IMR-90 (cell line): ENCODE measurements around the gene CWH43. TPM values are rescaled to one million over a fixed set of nuclear protein-coding genes. Genes with fewer than 3 reads are reported as not detected.

ENCODE experiments used
- ATAC-seq: fragments of 200-7000 bp; cut with Tn5 transposase; 2 replicates; pipeline ENCODE4 v1.9.1; 2020; ENCODE audit warnings: low read depth, mild to moderate bottlenecking, moderate library complexity
- BruUV-seq: library from RNA; stranded (reverse); fragments of 400-500 nt; replicated peaks from 2 replicates; lab custom pipeline; 2021; lab: Mats Ljungman, UMichigan
- CTCF ChIA-PET: fragments of 300-600 bp; formaldehyde crosslinking; extraction: SDS; loops from one replicate; lab custom pipeline; 2021; ENCODE audit warnings: antibody characterized with exemption; lab: Yijun Ruan, JAX
- POLR2A ChIA-PET: fragments of 300-600 bp; sonication (Branson Sonifier 250); formaldehyde crosslinking; loops from one replicate; lab custom pipeline; 2022; ENCODE audit warnings: antibody characterized with exemption; ENCODE audit not compliant: unreplicated experiment; lab: Charles Lee
- DNase-seq: peaks from one replicate; pipeline ENCODE4 v3.0.0; 2013
- H2AFZ ChIP-seq: replicated peaks from 2 replicates; pipeline ENCODE3; 2013; ENCODE audit warnings: low read length, mild to moderate bottlenecking; ENCODE audit not compliant: poor library complexity
- H2AK5ac ChIP-seq: 2 replicates; pipeline ENCODE4 v1.6.1; 2013; ENCODE audit warnings: low read depth, low read length, inconsistent platforms
- H2AK9ac ChIP-seq: replicated peaks from 2 replicates; pipeline ENCODE3; 2013; ENCODE audit warnings: mild to moderate bottlenecking, low read depth, low read length, moderate library complexity; ENCODE audit not compliant: poor library complexity
- H2BK120ac ChIP-seq: 2 replicates; pipeline ENCODE4 v1.6.1; 2013; ENCODE audit warnings: low read depth, low read length, inconsistent platforms
- H2BK15ac ChIP-seq: 3 replicates; pipeline ENCODE4 v1.6.1; 2013; ENCODE audit warnings: low read depth, low read length, inconsistent platforms
- H2BK20ac ChIP-seq: 2 replicates; pipeline ENCODE4 v1.6.1; 2013; ENCODE audit warnings: low read depth, mild to moderate bottlenecking, inconsistent platforms, low read length, moderate library complexity
- H2BK5ac ChIP-seq: 2 replicates; pipeline ENCODE4 v1.6.1; 2013; ENCODE audit warnings: mild to moderate bottlenecking, low read depth, low read length, inconsistent platforms; ENCODE audit not compliant: poor library complexity, severe bottlenecking
- H3K14ac ChIP-seq: replicated peaks from 2 replicates; pipeline ENCODE4 v1.6.1; 2013; ENCODE audit warnings: low read depth, low read length, inconsistent platforms
- H3K18ac ChIP-seq: 2 replicates; pipeline ENCODE4 v1.6.1; 2013; ENCODE audit warnings: low read depth, low read length, control low read depth
- H3K23ac ChIP-seq: 2 replicates; pipeline ENCODE4 v1.6.1; 2013; ENCODE audit warnings: low read depth, low read length, inconsistent platforms
- H3K27ac ChIP-seq: 2 replicates; pipeline ENCODE4 v1.5.1; 2013; ENCODE audit warnings: mild to moderate bottlenecking, control low read depth, low read length; ENCODE audit not compliant: insufficient read depth
- H3K27me3 ChIP-seq: 2 replicates; pipeline ENCODE4 v1.6.1; 2013; ENCODE audit warnings: low read length; ENCODE audit not compliant: control insufficient read depth, insufficient read depth
- H3K36me3 ChIP-seq: 2 replicates; pipeline ENCODE4 v1.6.1; 2013; ENCODE audit warnings: low read length, mixed read lengths; ENCODE audit not compliant: control insufficient read depth, insufficient read depth
- H3K4ac ChIP-seq: 2 replicates; pipeline ENCODE4 v1.6.1; 2013; ENCODE audit warnings: low read depth, low read length, inconsistent platforms
- H3K4me1 ChIP-seq: 2 replicates; pipeline ENCODE4 v1.6.1; 2013; ENCODE audit warnings: low read length, mixed read lengths; ENCODE audit not compliant: control insufficient read depth, insufficient read depth
- H3K4me2 ChIP-seq: 2 replicates; pipeline ENCODE4 v1.6.1; 2013; ENCODE audit warnings: low read depth, mild to moderate bottlenecking, control low read depth, low read length, moderate library complexity
- H3K4me3 ChIP-seq: 2 replicates; pipeline ENCODE4 v1.5.1; 2013; ENCODE audit warnings: low read depth, mild to moderate bottlenecking, control low read depth, low read length, moderate library complexity; ENCODE audit not compliant: insufficient read depth
- H3K56ac ChIP-seq: 2 replicates; pipeline ENCODE4 v1.6.1; 2013; ENCODE audit warnings: low read length, inconsistent platforms; ENCODE audit not compliant: insufficient read depth; ENCODE audit errors: extremely low read depth
- H3K79me1 ChIP-seq, 2 experiments: 2 replicates each; pipeline ENCODE4 v1.6.1; 2013; ENCODE audit warnings: low read length in 2 of 2, inconsistent platforms in 1 of 2, low read depth in 1 of 2
- H3K9ac ChIP-seq: 2 replicates; pipeline ENCODE4 v1.6.1; 2013; ENCODE audit warnings: low read depth, low read length, control low read depth
- H3K9me1 ChIP-seq: 2 replicates; pipeline ENCODE4 v1.6.1; 2013; ENCODE audit warnings: low read length, inconsistent platforms; ENCODE audit not compliant: insufficient read depth
- H3K9me3 ChIP-seq: 2 replicates; pipeline ENCODE4 v1.6.1; 2013; ENCODE audit warnings: low read length; ENCODE audit not compliant: control insufficient read depth, insufficient read depth
- H4K20me1 ChIP-seq: 2 replicates; pipeline ENCODE4 v1.6.1; 2013; ENCODE audit warnings: low read length, inconsistent platforms; ENCODE audit not compliant: insufficient read depth
- H4K5ac ChIP-seq: 2 replicates; pipeline ENCODE4 v1.6.1; 2013; ENCODE audit warnings: mild to moderate bottlenecking, low read depth, low read length, control low read depth
- H4K8ac ChIP-seq, 2 experiments: 2 replicates each; pipeline ENCODE4 v1.6.1; 2013; ENCODE audit warnings: low read depth in 2 of 2, low read length in 2 of 2, control low read depth in 1 of 2, inconsistent platforms in 1 of 2
- H4K91ac ChIP-seq: 2 replicates; pipeline ENCODE4 v1.6.1; 2013; ENCODE audit warnings: low read depth, low read length, inconsistent platforms; ENCODE audit not compliant: insufficient read depth
- BHLHE40 ChIP-seq: fragments of 150-350 bp; IDR thresholded peaks from 2 replicates; pipeline ENCODE4 v1.6.1; 2016; ENCODE audit warnings: mild to moderate bottlenecking, low read depth, low read length
- FOS ChIP-seq: fragments of 150-350 bp; IDR thresholded peaks from 2 replicates; pipeline ENCODE4 v1.6.1; 2016; ENCODE audit warnings: low read depth, low read length
- MAFK ChIP-seq: IDR thresholded peaks from 2 replicates; pipeline ENCODE4 v1.6.1; 2012; ENCODE audit warnings: low read depth, low read length, improper control_type of control experiment
- NFE2L2 ChIP-seq: fragments of 150-350 bp; IDR thresholded peaks from 2 replicates; pipeline ENCODE4 v1.6.1; 2016; ENCODE audit warnings: low read depth, mild to moderate bottlenecking, low read length
- POLR2A ChIP-seq: IDR thresholded peaks from 2 replicates; pipeline ENCODE4 v1.6.1; 2012; ENCODE audit warnings: mild to moderate bottlenecking, low read depth, low read length
- RAD21 ChIP-seq: IDR thresholded peaks from 2 replicates; pipeline ENCODE4 v1.6.1; 2012; ENCODE audit warnings: low read length, improper control_type of control experiment
- WGBS, 2 experiments: methylation state at CpG; one replicate each; pipeline versions ENCODE4 v1.1.5 to v1.1.7; 2013; ENCODE audit warnings: missing lambda C conversion rate in 2 of 2; ENCODE audit not compliant: insufficient read length in 1 of 2; ENCODE audit errors: extremely low coverage in 2 of 2; 5-methylcytosine and 5-hydroxymethylcytosine counted together
- dilution Hi-C: fragments of 300-500 bp; cut with HindIII; formaldehyde crosslinking; loops from one replicate; pipeline ENCODE4 v1.14.3; 2018; ENCODE audit warnings: low sequenced_read_pairs; ENCODE audit not compliant: unreplicated experiment
- in situ Hi-C: fragments of 300-500 bp; cut with MboI; formaldehyde crosslinking; loops from 3 replicates; pipeline ENCODE4 v1.14.3; 2019; ENCODE audit warnings: low sequenced_read_pairs, inconsistent platforms, mixed read lengths
- intact Hi-C: fragments of 100-400 bp; cut with micrococcal nuclease; formaldehyde crosslinking; loops from 2 replicates; pipeline ENCODE4 v1.10.0; 2022
- polyA plus RNA-seq, 3 experiments: library from polyadenylated mRNA; depleted of rRNA; stranded (reverse); fragments of >200 nt; gene quantifications; 2 replicates each; pipeline ENCODE4 v1.2.3, GENCODE V29; 2012; ENCODE audit warnings: low replicate concordance in 1 of 3
- total RNA-seq: library from RNA; depleted of rRNA; stranded (reverse); fragments of >200 nt; gene quantifications from 2 replicates; pipeline ENCODE4 v1.2.3, GENCODE V29; 2012
- TF ChIP-seq, protein P1 (sequence below): fragments of 150-350 bp; IDR thresholded peaks from 2 replicates; pipeline ENCODE4 v1.6.1; 2017; ENCODE audit warnings: mild to moderate bottlenecking, antibody characterized with exemption, low read length, low read depth

The CWH43 gene
- total and polyA plus RNA-seq, 2 of the 4 experiments (the other 2 are of a cell fraction): not detected

DNA sequence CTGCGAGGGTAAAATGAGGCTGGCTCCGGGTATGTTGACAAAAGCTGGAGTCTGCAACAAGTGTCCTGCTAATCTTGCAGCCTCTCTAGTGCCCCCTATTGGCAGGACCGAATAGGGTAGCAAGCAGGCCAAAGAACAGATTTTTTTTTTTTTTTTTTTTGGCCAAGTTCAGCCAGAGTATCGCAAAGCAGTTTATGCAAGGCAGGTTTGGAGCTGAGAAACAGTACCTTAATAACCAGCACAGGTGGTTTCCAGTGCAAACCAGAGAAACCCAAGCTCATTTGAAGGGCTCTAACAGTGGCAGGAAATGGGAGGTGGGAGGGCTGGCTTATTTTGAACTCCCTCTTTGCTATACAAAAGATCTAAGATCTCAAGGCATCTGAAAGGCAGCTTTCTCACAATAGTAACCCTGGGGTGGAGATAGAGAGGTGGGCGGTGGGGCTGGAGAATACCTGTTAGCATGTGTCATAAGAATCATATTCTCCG is 41.3 kb upstream of the CWH43 start:
- H3K4me2 ChIP-seq: no peak overlapping the region
- BruUV-seq: no TSS peak
- dilution Hi-C loops: no loop called here
- POLR2A ChIA-PET: no interaction called here
- H4K8ac ChIP-seq: no peak overlapping the region
- no peak overlapping the region for H3K18ac ChIP-seq
- H3K56ac ChIP-seq: no peak overlapping the region
- no peak overlapping the region for H3K9ac ChIP-seq
- H2AK9ac ChIP-seq: no peak overlapping the region
- 47% methylated on average over 3 of the region's 6 CpGs; no CpG with 5 or more reads in 1 of the 2 experiments for WGBS, 2 experiments
- no peak overlapping the region for H4K5ac ChIP-seq
- TF ChIP-seq, protein P1, sequence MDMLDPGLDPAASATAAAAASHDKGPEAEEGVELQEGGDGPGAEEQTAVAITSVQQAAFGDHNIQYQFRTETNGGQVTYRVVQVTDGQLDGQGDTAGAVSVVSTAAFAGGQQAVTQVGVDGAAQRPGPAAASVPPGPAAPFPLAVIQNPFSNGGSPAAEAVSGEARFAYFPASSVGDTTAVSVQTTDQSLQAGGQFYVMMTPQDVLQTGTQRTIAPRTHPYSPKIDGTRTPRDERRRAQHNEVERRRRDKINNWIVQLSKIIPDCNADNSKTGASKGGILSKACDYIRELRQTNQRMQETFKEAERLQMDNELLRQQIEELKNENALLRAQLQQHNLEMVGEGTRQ: no peak
- TF ChIP-seq RAD21: no peak
- TF ChIP-seq POLR2A: no peak
- TF ChIP-seq MAFK: no peak
- TF ChIP-seq NFE2L2: no peak
- TF ChIP-seq FOS: no peak
- no peak for TF ChIP-seq BHLHE40
- H3K14ac ChIP-seq: no peak overlapping the region
- ATAC-seq: no peak
- no peak overlapping the region for H2AK5ac ChIP-seq
- no peak overlapping the region for H4K91ac ChIP-seq
- no peak overlapping the region for H3K23ac ChIP-seq
- H2BK5ac ChIP-seq: no peak overlapping the region
- no peak overlapping the region for H3K4me3 ChIP-seq
- no peak for DNase-seq
- H3K4ac ChIP-seq: no peak overlapping the region
- no peaks in the 10 kb centered on the region for H3K9me1 ChIP-seq
- no peak overlapping the region for H2BK20ac ChIP-seq
- H2AFZ ChIP-seq: no peak overlapping the region
- H3K27ac ChIP-seq: no peak overlapping the region
- no peaks in the 10 kb centered on the region for H3K4me1 ChIP-seq
- peaks cover 11% of the 10 kb centered on the region for H3K27me3 ChIP-seq
- H2BK15ac ChIP-seq: no peak overlapping the region
- H2BK120ac ChIP-seq: no peak overlapping the region
- intact Hi-C loops: no loop called here
- H3K36me3 ChIP-seq: no peaks in the 10 kb centered on the region
- in situ Hi-C loops: no loop called here
- CTCF ChIA-PET: interaction anchor here (0.6 kb wide), 3 partner anchors 12 to 318 kb away, joined by 3 to 4 read pairs (median 3); no protein-coding TSS in a partner anchor
- no peaks in the 10 kb centered on the region for H3K79me1 ChIP-seq
- H4K20me1 ChIP-seq: no peaks in the 10 kb centered on the region
- H3K9me3 ChIP-seq: no peaks in the 10 kb centered on the region
